GM23248 (cell line): ENCODE measurements around the gene ACKR1. TPM values are rescaled to one million over a fixed set of nuclear protein-coding genes. Genes with fewer than 3 reads are reported as not detected.

ENCODE experiments used
- DNase-seq: peaks from one replicate; pipeline ENCODE4 v3.0.0-alpha.2; 2015
- H2AFZ ChIP-seq: fragments of 200-600 bp; sonication (generic); 2 replicates; pipeline ENCODE4 v1.6.1; 2016; ENCODE audit warnings: antibody characterized with exemption
- H3F3A ChIP-seq: fragments of 200-600 bp; sonication (generic); 2 replicates; pipeline ENCODE4 v1.6.1; 2016; ENCODE audit warnings: mild to moderate bottlenecking, antibody characterized with exemption, mixed run types; ENCODE audit not compliant: insufficient read depth
- H3K27ac ChIP-seq: fragments of 200-600 bp; sonication (generic); 2 replicates; pipeline ENCODE4 v1.5.1; 2016; ENCODE audit warnings: mild to moderate bottlenecking
- H3K27me3 ChIP-seq: fragments of 200-600 bp; sonication (generic); replicated peaks from 2 replicates; pipeline ENCODE4 v1.6.1; 2016; ENCODE audit warnings: mild to moderate bottlenecking; ENCODE audit not compliant: insufficient read depth
- H3K36me3 ChIP-seq: fragments of 200-600 bp; sonication (generic); 2 replicates; pipeline ENCODE4 v1.6.1; 2016; ENCODE audit warnings: low read depth, mild to moderate bottlenecking
- H3K4me1 ChIP-seq: fragments of 200-600 bp; sonication (generic); 2 replicates; pipeline ENCODE4 v1.6.1; 2016; ENCODE audit warnings: mild to moderate bottlenecking; ENCODE audit not compliant: insufficient read depth
- H3K4me2 ChIP-seq: fragments of 200-600 bp; sonication (generic); one replicate; pipeline ENCODE4 v1.6.1; 2016; ENCODE audit warnings: mild to moderate bottlenecking; ENCODE audit not compliant: unreplicated experiment
- H3K4me3 ChIP-seq: fragments of 200-600 bp; sonication (generic); 2 replicates; pipeline ENCODE4 v1.5.1; 2016; ENCODE audit warnings: mild to moderate bottlenecking
- H3K79me2 ChIP-seq: fragments of 200-600 bp; sonication (generic); 2 replicates; pipeline ENCODE4 v1.6.1; 2016; ENCODE audit warnings: mild to moderate bottlenecking; ENCODE audit not compliant: insufficient read depth
- H3K9ac ChIP-seq: fragments of 200-600 bp; sonication (generic); 2 replicates; pipeline ENCODE4 v1.6.1; 2016; ENCODE audit warnings: mild to moderate bottlenecking
- H3K9me2 ChIP-seq: fragments of 200-600 bp; sonication (generic); 2 replicates; pipeline ENCODE4 v1.6.1; 2016; ENCODE audit warnings: mixed run types, mild to moderate bottlenecking, moderate library complexity; ENCODE audit not compliant: insufficient read depth
- H3K9me3 ChIP-seq: fragments of 200-600 bp; sonication (generic); one replicate; pipeline ENCODE4 v1.6.1; 2017; ENCODE audit warnings: low read depth
- H4K20me1 ChIP-seq: fragments of 200-600 bp; sonication (generic); 2 replicates; pipeline ENCODE4 v1.6.0; 2016; ENCODE audit not compliant: insufficient read depth
- EZH2 ChIP-seq: fragments of 200-600 bp; sonication (generic); IDR thresholded peaks from 2 replicates; pipeline ENCODE4 v1.6.1; 2018; ENCODE audit warnings: antibody characterized with exemption, mild to moderate bottlenecking; ENCODE audit not compliant: insufficient read depth, poor library complexity, severe bottlenecking
- EZH2phosphoT487 ChIP-seq: fragments of 200-600 bp; sonication (generic); IDR thresholded peaks from 2 replicates; pipeline ENCODE4 v1.6.1; 2018; ENCODE audit warnings: antibody characterized with exemption, moderate library complexity, mild to moderate bottlenecking, low read depth; ENCODE audit not compliant: insufficient read depth
- WGBS, 2 experiments: methylation state at CpG; one replicate each; pipeline ENCODE4 v1.1.6; 2015 to 2017; ENCODE audit warnings: low lambda C conversion rate in 2 of 2, low coverage in 1 of 2; ENCODE audit errors: missing lambda C conversion rate in 2 of 2; 5-methylcytosine and 5-hydroxymethylcytosine counted together
- in situ Hi-C: fragments of 300-500 bp; cut with MboI; formaldehyde crosslinking; loops from 2 replicates; pipeline ENCODE4 v1.15.0; 2020
- polyA plus RNA-seq: library from polyadenylated mRNA; unstranded; fragments of >200 nt; fragmentation: Nextera tagmentation; extraction: Ambion mirVana; gene quantifications from 2 replicates; pipeline ENCODE4 v1.2.1, GENCODE V29; 2016
- total RNA-seq: library from RNA; depleted of rRNA; stranded (reverse); fragments of >200 nt; shearing (Covaris generic); gene quantifications from 2 replicates; pipeline ENCODE4 v1.2.3, GENCODE V29; 2014

ACKR1 gene
- total and polyA plus RNA-seq, 2 experiments from 2014 or later: not detected

DNA sequence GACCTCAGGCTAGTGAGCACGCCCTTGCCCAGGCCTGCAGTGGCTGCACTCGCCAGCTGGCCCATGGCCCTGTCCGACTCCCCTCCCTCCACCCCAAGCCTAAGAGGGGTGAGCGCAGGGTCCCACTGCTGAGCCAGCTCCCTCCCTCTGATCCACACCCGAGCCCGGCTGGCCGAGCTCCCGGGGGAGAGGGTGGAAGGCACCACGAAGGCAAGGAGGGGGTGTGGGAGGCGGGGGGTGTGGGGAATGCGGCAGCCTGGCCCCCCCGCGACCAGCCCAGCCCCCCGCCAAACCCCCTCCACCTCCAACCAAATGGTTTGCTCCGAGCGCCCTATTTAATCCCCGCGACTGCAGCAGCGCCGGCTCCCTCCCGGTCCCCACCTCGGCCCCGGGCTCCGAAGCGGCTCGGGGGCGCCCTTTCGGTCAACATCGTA, 33.4 kb upstream of the ACKR1 start, which contains the start of gene CADM3:
Gene CADM3, plus strand, starts transcription at position 362 of the 434 bp plus-strand sequence. CDS start 151 bp downstream, outside the sequence.
- Histone ChIP-seq H3K9ac (no peak within 1 kb of the TSS), H3K36me3 (no peaks in the 10 kb centered on the region), H3K79me2 (no peaks in the 10 kb centered on the region), H3K4me3 (no peak within 1 kb of the TSS), H3K4me2 (no peak within 1 kb of the TSS), H3K9me2 (no peaks in the 10 kb centered on the region), H3F3A (no peaks in the 10 kb centered on the region), H4K20me1 (no peaks in the 10 kb centered on the region), H3K27ac (no peak within 1 kb of the TSS), H2AFZ (no peak within 1 kb of the TSS), H3K27me3 (peaks cover 51% of the 10 kb centered on the region), H3K9me3 (no peaks in the 10 kb centered on the region), H3K4me1 (no peaks in the 10 kb centered on the region)
- no peak for DNase-seq
- in situ Hi-C loops: loop anchor here (25.0 kb wide), 1 partner anchor 841 kb away; no protein-coding TSS in a partner anchor
- WGBS, 2 experiments: 3 to 11% methylated on average over 9 to 28 of the region's 29 CpGs
- no peak for TF ChIP-seq EZH2

GRCh38 chr1:159171688-159172501, 32.8 kb upstream of the ACKR1 start:
- no peak for TF ChIP-seq EZH2
- no peak for TF ChIP-seq EZH2phosphoT487
- no peaks in the 10 kb centered on the region for H3K9me3 ChIP-seq
- H3K36me3 ChIP-seq: no peaks in the 10 kb centered on the region
- WGBS, 2 experiments: 2 to 3% methylated on average over 39 to 44 of the region's 49 CpGs
- H3K4me1 ChIP-seq: no peaks in the 10 kb centered on the region
- H2AFZ ChIP-seq: no peak overlapping the region
- no peak overlapping the region for H3K4me2 ChIP-seq
- H3K4me3 ChIP-seq: no peak overlapping the region
- H3K9me2 ChIP-seq: no peaks in the 10 kb centered on the region
- DNase-seq: no peak
- H3K9ac ChIP-seq: no peak overlapping the region
- no peaks in the 10 kb centered on the region for H3F3A ChIP-seq
- in situ Hi-C loops: loop anchor here (25.0 kb wide), 1 partner anchor 840 kb away; no protein-coding TSS in a partner anchor
- no peak overlapping the region for H3K27ac ChIP-seq
- H4K20me1 ChIP-seq: no peaks in the 10 kb centered on the region
- H3K79me2 ChIP-seq: no peaks in the 10 kb centered on the region
- peaks cover 51% of the 10 kb centered on the region for H3K27me3 ChIP-seq

GRCh38 chr1:159172614-159173291, 31.9 kb upstream of the ACKR1 start:
- Histone ChIP-seq H3K9me3 (no peaks in the 10 kb centered on the region), H3K4me3 (no peak overlapping the region), H3K27ac (no peak overlapping the region), H3K9ac (no peak overlapping the region), H3K79me2 (no peaks in the 10 kb centered on the region), H3K27me3 (peaks cover 46% of the 10 kb centered on the region), H3K4me2 (no peak overlapping the region), H3F3A (no peaks in the 10 kb centered on the region), H2AFZ (no peak overlapping the region), H4K20me1 (no peaks in the 10 kb centered on the region), H3K4me1 (no peaks in the 10 kb centered on the region), H3K36me3 (no peaks in the 10 kb centered on the region), H3K9me2 (no peaks in the 10 kb centered on the region)
- no peak for DNase-seq
- 0% methylated on average over 7 to 17 of the region's 17 CpGs for WGBS, 2 experiments
- TF ChIP-seq EZH2 (no peak), EZH2phosphoT487 (no peak)
- in situ Hi-C loops: loop anchor here (25.0 kb wide), 1 partner anchor 840 kb away; no protein-coding TSS in a partner anchor

DNA sequence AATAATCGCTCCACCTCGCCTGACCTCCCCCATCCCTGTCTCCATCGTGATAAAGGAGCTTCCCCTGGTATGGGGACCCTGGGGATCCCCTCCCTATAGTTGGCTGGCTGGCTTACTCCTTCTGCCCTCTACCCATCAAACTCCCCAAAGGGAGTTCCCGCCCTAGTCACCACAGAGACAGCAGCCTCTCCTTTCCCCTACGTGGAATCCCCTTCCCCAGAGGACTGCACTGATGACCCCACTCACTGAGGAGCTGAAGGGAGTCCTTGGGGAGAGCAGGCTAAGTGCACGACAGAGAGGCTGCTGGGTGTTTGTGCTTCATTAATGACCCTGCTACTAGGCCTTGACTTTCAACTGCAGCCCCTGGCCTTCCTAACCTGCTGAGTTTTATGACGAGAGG, 31.4 kb upstream of the ACKR1 start:
- no peaks in the 10 kb centered on the region for H3K9me3 ChIP-seq
- H3K36me3 ChIP-seq: no peaks in the 10 kb centered on the region
- 22 to 32% methylated on average over 5 to 7 of the region's 7 CpGs for WGBS, 2 experiments
- H3K4me1 ChIP-seq: no peaks in the 10 kb centered on the region
- no peak overlapping the region for H3K9ac ChIP-seq
- no peaks in the 10 kb centered on the region for H3K79me2 ChIP-seq
- H3F3A ChIP-seq: no peaks in the 10 kb centered on the region
- H3K9me2 ChIP-seq: no peaks in the 10 kb centered on the region
- H4K20me1 ChIP-seq: no peaks in the 10 kb centered on the region
- peaks cover 41% of the 10 kb centered on the region for H3K27me3 ChIP-seq
- no peak overlapping the region for H3K4me3 ChIP-seq
- H2AFZ ChIP-seq: no peak overlapping the region
- H3K4me2 ChIP-seq: no peak overlapping the region
- no peak for TF ChIP-seq EZH2
- TF ChIP-seq EZH2phosphoT487: no peak
- no peak overlapping the region for H3K27ac ChIP-seq
- DNase-seq: no peak
- in situ Hi-C loops: loop anchor here (25.0 kb wide), 1 partner anchor 839 kb away; no protein-coding TSS in a partner anchor
